GDM1 (cell line): Measurements from ENCODE around the gene LDLRAD3.
"Not testable (repeated sequence)": the region's sequence is repeated elsewhere in the genome, so short reads cannot be mapped to it uniquely, and the experiment has no call there.

Source experiments
- DNase-seq: peaks from one replicate; lab custom pipeline; 2025; lab: John Stamatoyannopoulos, UW

Gene LDLRAD3

GRCh38 chr11:36164506-36165250 lies 220.8 kb downstream of the LDLRAD3 start:
- no peak for DNase-seq

- DNase-seq, result no peak
Measured at GRCh38 chr11:36165621-36166397, 221.9 kb downstream of the LDLRAD3 start.

GRCh38 chr11:36167073-36167472 lies 223.2 kb downstream of the LDLRAD3 start:
- DNase-seq, result no peak

GRCh38 chr11:36167729-36168128 lies 223.9 kb downstream of the LDLRAD3 start:
- DNase-seq, result no peak

GRCh38 chr11:36177836-36178235 lies 234.0 kb downstream of the LDLRAD3 start:
- peak; percentile 10 for DNase-seq

- no peak for DNase-seq
Measured at GRCh38 chr11:36186340-36187175, 242.7 kb downstream of the LDLRAD3 start.

GRCh38 chr11:36187622-36188021 lies 243.8 kb downstream of the LDLRAD3 start:
- no peak for DNase-seq

- not testable (repeated sequence) for DNase-seq
Measured at GRCh38 chr11:36189735-36190134, 245.9 kb downstream of the LDLRAD3 start.

GRCh38 chr11:36191941-36192340 lies 248.1 kb downstream of the LDLRAD3 start:
- DNase-seq, result no peak

GRCh38 chr11:36192425-36193289 lies 248.8 kb downstream of the LDLRAD3 start:
- no peak for DNase-seq

- no peak for DNase-seq
Measured at GRCh38 chr11:36193290-36193619, 249.4 kb downstream of the LDLRAD3 start.

- no peak for DNase-seq
Measured at GRCh38 chr11:36193721-36194120, 249.9 kb downstream of the LDLRAD3 start.

GRCh38 chr11:36195496-36196354 lies 251.9 kb downstream of the LDLRAD3 start:
- DNase-seq, result no peak

- no peak for DNase-seq
Measured at GRCh38 chr11:36196411-36196998, 252.6 kb downstream of the LDLRAD3 start.

GRCh38 chr11:36201411-36201810 lies 257.5 kb downstream of the LDLRAD3 start:
- DNase-seq, result no peak

GRCh38 chr11:36205536-36205935 lies 261.7 kb downstream of the LDLRAD3 start:
- DNase-seq, result no peak

GRCh38 chr11:36210529-36210928 lies 266.7 kb downstream of the LDLRAD3 start:
- DNase-seq, result no peak

- no peak for DNase-seq
Measured at GRCh38 chr11:36211761-36212430, 268.0 kb downstream of the LDLRAD3 start.

- no peak for DNase-seq
Measured at GRCh38 chr11:36212564-36213392, 268.9 kb downstream of the LDLRAD3 start.
